WTC11 (cell line): Measurements from ENCODE around the gene VANGL2. TPM values are rescaled to one million over a fixed set of nuclear protein-coding genes. Genes with fewer than 3 reads are reported as not detected.

ENCODE experiments used
- ATAC-seq: fragments of 200-7000 bp; cut with Tn5 transposase; 2 replicates; pipeline ENCODE4 v1.10.0; 2021; ENCODE audit warnings: mild to moderate bottlenecking, moderate library complexity
- CTCF ChIA-PET: fragments of 300-600 bp; sonication (Branson Sonifier 250); formaldehyde crosslinking; loops from one replicate; lab custom pipeline; 2021; ENCODE audit warnings: antibody characterized with exemption; lab: Charles Lee
- POLR2A ChIA-PET: fragments of 350-600 bp; sonication (Branson Sonifier 250); formaldehyde crosslinking; loops from one replicate; lab custom pipeline; 2021; ENCODE audit warnings: antibody characterized with exemption; lab: Charles Lee
- DNase-seq: peaks from one replicate; pipeline ENCODE4 v3.0.0; 2021; ENCODE audit warnings: low spot score
- H3K27ac Mint-ChIP-seq: 2 replicates; pipeline ENCODE4 v1.8.0; 2021; ENCODE audit warnings: mixed read lengths
- H3K27me3 Mint-ChIP-seq: 2 replicates; pipeline ENCODE4 v1.8.0; 2021; ENCODE audit warnings: low read depth, mild to moderate bottlenecking, moderate library complexity, mixed read lengths
- H3K36me3 Mint-ChIP-seq: 2 replicates; pipeline ENCODE4 v1.8.0; 2021; ENCODE audit warnings: mixed read lengths
- H3K4me1 Mint-ChIP-seq: 2 replicates; pipeline ENCODE4 v1.8.0; 2022; ENCODE audit warnings: mixed read lengths
- H3K4me3 Mint-ChIP-seq: 2 replicates; pipeline ENCODE4 v1.8.0; 2021; ENCODE audit warnings: mild to moderate bottlenecking, moderate library complexity, mixed read lengths
- H3K9me3 Mint-ChIP-seq: 2 replicates; pipeline ENCODE4 v1.8.0; 2021; ENCODE audit warnings: mixed read lengths
- ATF6 ChIP-seq: sonication (generic); formaldehyde crosslinking; IDR thresholded peaks from 2 replicates; pipeline ENCODE4 v1.8.1; 2023; ENCODE audit warnings: mild to moderate bottlenecking, missing genetic modification reagents
- CBFB ChIP-seq: sonication (generic); formaldehyde crosslinking; IDR thresholded peaks from 2 replicates; pipeline ENCODE4 v1.8.1; 2022; ENCODE audit warnings: mild to moderate bottlenecking, low read depth, missing genetic modification reagents
- EMX1 ChIP-seq: fragments of 250-450 bp; sonication (Bioruptor Pico); IDR thresholded peaks from 2 replicates; pipeline ENCODE4 v1.8.0; 2021; ENCODE audit warnings: mild to moderate bottlenecking
- GRHL2 ChIP-seq: fragments of 250-450 bp; sonication (Bioruptor Pico); IDR thresholded peaks from 2 replicates; pipeline ENCODE4 v1.8.0; 2022; ENCODE audit warnings: mild to moderate bottlenecking, moderate library complexity; ENCODE audit not compliant: insufficient replicate concordance, severe bottlenecking
- NFE2L1 ChIP-seq: sonication (generic); formaldehyde crosslinking; IDR thresholded peaks from 2 replicates; pipeline ENCODE4 v1.8.1; 2023; ENCODE audit warnings: missing genetic modification reagents
- NFYB ChIP-seq: sonication (generic); formaldehyde crosslinking; conservative IDR thresholded peaks from 2 replicates; pipeline ENCODE4 v1.8.0; 2022; ENCODE audit warnings: low read depth, missing genetic modification reagents
- PRDM15 ChIP-seq: sonication (generic); formaldehyde crosslinking; IDR thresholded peaks from 2 replicates; pipeline ENCODE4 v1.8.0; 2022; ENCODE audit warnings: missing genetic modification reagents
- PRRX2 ChIP-seq: fragments of 250-450 bp; sonication (Bioruptor Pico); IDR thresholded peaks from 2 replicates; pipeline ENCODE4 v1.8.0; 2021; ENCODE audit warnings: mild to moderate bottlenecking
- SOX15 ChIP-seq: fragments of 250-450 bp; sonication (Bioruptor Pico); IDR thresholded peaks from 2 replicates; pipeline ENCODE4 v1.9.0; 2021; ENCODE audit warnings: mild to moderate bottlenecking
- SP1 ChIP-seq: sonication (generic); formaldehyde crosslinking; conservative IDR thresholded peaks from 2 replicates; pipeline ENCODE4 v1.8.1; 2022; ENCODE audit warnings: missing genetic modification reagents
- ZBTB21 ChIP-seq: sonication (generic); formaldehyde crosslinking; IDR thresholded peaks from 2 replicates; pipeline ENCODE4 v1.8.1; 2023; ENCODE audit warnings: mild to moderate bottlenecking, missing genetic modification reagents, borderline replicate concordance
- ZNF121 ChIP-seq: sonication (generic); formaldehyde crosslinking; IDR thresholded peaks from 2 replicates; pipeline ENCODE4 v1.8.0; 2023; ENCODE audit warnings: missing genetic modification reagents
- total RNA-seq: library from RNA; stranded (reverse); gene quantifications from 3 replicates; pipeline ENCODE4 v1.2.3, GENCODE V29; 2021
- TF ChIP-seq, protein P1 (sequence below): fragments of 250-450 bp; sonication (Bioruptor Pico); IDR thresholded peaks from 2 replicates; pipeline ENCODE4 v1.9.0; 2021; ENCODE audit warnings: moderate library complexity, mild to moderate bottlenecking, inconsistent platforms, borderline replicate concordance
- TF ChIP-seq, protein P2 (sequence below): fragments of 250-450 bp; sonication (Bioruptor Pico); IDR thresholded peaks from 2 replicates; pipeline ENCODE4 v1.8.0; 2021; ENCODE audit warnings: mild to moderate bottlenecking
- TF ChIP-seq, protein P3 (sequence below): sonication (generic); formaldehyde crosslinking; IDR thresholded peaks from 2 replicates; pipeline ENCODE4 v1.8.0; 2022; ENCODE audit warnings: mild to moderate bottlenecking, missing genetic modification reagents
- TF ChIP-seq, protein P4 (sequence below): sonication (generic); formaldehyde crosslinking; conservative IDR thresholded peaks from 2 replicates; pipeline ENCODE4 v1.8.1; 2022; ENCODE audit warnings: mild to moderate bottlenecking, missing genetic modification reagents
- TF ChIP-seq, protein P5 (sequence below): fragments of 200-600 bp; IDR thresholded peaks from 2 replicates; pipeline ENCODE4 v1.8.0; 2022; ENCODE audit warnings: antibody characterized with exemption
- TF ChIP-seq, protein P6 (sequence below): fragments of 250-450 bp; sonication (Bioruptor Pico); IDR thresholded peaks from 2 replicates; pipeline ENCODE4 v1.9.0; 2021; ENCODE audit warnings: mild to moderate bottlenecking, borderline replicate concordance
- TF ChIP-seq, protein P7 (sequence below): sonication (generic); formaldehyde crosslinking; IDR thresholded peaks from 2 replicates; pipeline ENCODE4 v1.8.1; 2022; ENCODE audit warnings: missing genetic modification reagents, borderline replicate concordance

VANGL2 gene
- total RNA-seq, 1 experiment from 2014 or later, result 68.0 TPM

- Mint-ChIP-seq H3K4me3 (no peak overlapping the region), H3K27me3 (no peaks in the 10 kb centered on the region), H3K36me3 (no peaks in the 10 kb centered on the region), H3K4me1 (peaks cover 31% of the 10 kb centered on the region), H3K9me3 (no peaks in the 10 kb centered on the region), H3K27ac (no peak overlapping the region)
- no peak for TF ChIP-seq NFE2L1 (CRISPR knock-in tag)
- TF ChIP-seq PRDM15 (CRISPR knock-in tag), result no peak
- TF ChIP-seq, protein P1, sequence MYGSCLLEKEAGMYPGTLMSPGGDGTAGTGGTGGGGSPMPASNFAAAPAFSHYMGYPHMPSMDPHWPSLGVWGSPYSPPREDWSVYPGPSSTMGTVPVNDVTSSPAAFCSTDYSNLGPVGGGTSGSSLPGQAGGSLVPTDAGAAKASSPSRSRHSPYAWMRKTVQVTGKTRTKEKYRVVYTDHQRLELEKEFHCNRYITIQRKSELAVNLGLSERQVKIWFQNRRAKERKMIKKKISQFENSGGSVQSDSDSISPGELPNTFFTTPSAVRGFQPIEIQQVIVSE, result no peak
- TF ChIP-seq ZBTB21, result no peak
- no peak for TF ChIP-seq CBFB
- TF ChIP-seq SOX15 (CRISPR knock-in tag), result no peak
- TF ChIP-seq ATF6, result no peak
- TF ChIP-seq, protein P2, sequence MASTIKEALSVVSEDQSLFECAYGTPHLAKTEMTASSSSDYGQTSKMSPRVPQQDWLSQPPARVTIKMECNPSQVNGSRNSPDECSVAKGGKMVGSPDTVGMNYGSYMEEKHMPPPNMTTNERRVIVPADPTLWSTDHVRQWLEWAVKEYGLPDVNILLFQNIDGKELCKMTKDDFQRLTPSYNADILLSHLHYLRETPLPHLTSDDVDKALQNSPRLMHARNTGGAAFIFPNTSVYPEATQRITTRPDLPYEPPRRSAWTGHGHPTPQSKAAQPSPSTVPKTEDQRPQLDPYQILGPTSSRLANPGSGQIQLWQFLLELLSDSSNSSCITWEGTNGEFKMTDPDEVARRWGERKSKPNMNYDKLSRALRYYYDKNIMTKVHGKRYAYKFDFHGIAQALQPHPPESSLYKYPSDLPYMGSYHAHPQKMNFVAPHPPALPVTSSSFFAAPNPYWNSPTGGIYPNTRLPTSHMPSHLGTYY (CRISPR knock-in tag), result no peak
- no peak for TF ChIP-seq PRRX2 (CRISPR knock-in tag)
- TF ChIP-seq NFYB (CRISPR knock-in tag), result no peak
- no peak for TF ChIP-seq ZNF121 (CRISPR knock-in tag)
- TF ChIP-seq, protein P3, sequence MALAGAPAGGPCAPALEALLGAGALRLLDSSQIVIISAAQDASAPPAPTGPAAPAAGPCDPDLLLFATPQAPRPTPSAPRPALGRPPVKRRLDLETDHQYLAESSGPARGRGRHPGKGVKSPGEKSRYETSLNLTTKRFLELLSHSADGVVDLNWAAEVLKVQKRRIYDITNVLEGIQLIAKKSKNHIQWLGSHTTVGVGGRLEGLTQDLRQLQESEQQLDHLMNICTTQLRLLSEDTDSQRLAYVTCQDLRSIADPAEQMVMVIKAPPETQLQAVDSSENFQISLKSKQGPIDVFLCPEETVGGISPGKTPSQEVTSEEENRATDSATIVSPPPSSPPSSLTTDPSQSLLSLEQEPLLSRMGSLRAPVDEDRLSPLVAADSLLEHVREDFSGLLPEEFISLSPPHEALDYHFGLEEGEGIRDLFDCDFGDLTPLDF (CRISPR knock-in tag), result no peak
- TF ChIP-seq, protein P4, sequence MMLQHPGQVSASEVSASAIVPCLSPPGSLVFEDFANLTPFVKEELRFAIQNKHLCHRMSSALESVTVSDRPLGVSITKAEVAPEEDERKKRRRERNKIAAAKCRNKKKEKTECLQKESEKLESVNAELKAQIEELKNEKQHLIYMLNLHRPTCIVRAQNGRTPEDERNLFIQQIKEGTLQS (CRISPR knock-in tag), result no peak
- no peak for TF ChIP-seq GRHL2
- TF ChIP-seq, protein P5, sequence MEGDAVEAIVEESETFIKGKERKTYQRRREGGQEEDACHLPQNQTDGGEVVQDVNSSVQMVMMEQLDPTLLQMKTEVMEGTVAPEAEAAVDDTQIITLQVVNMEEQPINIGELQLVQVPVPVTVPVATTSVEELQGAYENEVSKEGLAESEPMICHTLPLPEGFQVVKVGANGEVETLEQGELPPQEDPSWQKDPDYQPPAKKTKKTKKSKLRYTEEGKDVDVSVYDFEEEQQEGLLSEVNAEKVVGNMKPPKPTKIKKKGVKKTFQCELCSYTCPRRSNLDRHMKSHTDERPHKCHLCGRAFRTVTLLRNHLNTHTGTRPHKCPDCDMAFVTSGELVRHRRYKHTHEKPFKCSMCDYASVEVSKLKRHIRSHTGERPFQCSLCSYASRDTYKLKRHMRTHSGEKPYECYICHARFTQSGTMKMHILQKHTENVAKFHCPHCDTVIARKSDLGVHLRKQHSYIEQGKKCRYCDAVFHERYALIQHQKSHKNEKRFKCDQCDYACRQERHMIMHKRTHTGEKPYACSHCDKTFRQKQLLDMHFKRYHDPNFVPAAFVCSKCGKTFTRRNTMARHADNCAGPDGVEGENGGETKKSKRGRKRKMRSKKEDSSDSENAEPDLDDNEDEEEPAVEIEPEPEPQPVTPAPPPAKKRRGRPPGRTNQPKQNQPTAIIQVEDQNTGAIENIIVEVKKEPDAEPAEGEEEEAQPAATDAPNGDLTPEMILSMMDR, result no peak
- TF ChIP-seq EMX1, result no peak
- TF ChIP-seq, protein P6, sequence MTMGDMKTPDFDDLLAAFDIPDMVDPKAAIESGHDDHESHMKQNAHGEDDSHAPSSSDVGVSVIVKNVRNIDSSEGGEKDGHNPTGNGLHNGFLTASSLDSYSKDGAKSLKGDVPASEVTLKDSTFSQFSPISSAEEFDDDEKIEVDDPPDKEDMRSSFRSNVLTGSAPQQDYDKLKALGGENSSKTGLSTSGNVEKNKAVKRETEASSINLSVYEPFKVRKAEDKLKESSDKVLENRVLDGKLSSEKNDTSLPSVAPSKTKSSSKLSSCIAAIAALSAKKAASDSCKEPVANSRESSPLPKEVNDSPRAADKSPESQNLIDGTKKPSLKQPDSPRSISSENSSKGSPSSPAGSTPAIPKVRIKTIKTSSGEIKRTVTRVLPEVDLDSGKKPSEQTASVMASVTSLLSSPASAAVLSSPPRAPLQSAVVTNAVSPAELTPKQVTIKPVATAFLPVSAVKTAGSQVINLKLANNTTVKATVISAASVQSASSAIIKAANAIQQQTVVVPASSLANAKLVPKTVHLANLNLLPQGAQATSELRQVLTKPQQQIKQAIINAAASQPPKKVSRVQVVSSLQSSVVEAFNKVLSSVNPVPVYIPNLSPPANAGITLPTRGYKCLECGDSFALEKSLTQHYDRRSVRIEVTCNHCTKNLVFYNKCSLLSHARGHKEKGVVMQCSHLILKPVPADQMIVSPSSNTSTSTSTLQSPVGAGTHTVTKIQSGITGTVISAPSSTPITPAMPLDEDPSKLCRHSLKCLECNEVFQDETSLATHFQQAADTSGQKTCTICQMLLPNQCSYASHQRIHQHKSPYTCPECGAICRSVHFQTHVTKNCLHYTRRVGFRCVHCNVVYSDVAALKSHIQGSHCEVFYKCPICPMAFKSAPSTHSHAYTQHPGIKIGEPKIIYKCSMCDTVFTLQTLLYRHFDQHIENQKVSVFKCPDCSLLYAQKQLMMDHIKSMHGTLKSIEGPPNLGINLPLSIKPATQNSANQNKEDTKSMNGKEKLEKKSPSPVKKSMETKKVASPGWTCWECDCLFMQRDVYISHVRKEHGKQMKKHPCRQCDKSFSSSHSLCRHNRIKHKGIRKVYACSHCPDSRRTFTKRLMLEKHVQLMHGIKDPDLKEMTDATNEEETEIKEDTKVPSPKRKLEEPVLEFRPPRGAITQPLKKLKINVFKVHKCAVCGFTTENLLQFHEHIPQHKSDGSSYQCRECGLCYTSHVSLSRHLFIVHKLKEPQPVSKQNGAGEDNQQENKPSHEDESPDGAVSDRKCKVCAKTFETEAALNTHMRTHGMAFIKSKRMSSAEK (CRISPR knock-in tag), result no peak
- no peak for TF ChIP-seq SP1 (CRISPR knock-in tag)
- TF ChIP-seq, protein P7, sequence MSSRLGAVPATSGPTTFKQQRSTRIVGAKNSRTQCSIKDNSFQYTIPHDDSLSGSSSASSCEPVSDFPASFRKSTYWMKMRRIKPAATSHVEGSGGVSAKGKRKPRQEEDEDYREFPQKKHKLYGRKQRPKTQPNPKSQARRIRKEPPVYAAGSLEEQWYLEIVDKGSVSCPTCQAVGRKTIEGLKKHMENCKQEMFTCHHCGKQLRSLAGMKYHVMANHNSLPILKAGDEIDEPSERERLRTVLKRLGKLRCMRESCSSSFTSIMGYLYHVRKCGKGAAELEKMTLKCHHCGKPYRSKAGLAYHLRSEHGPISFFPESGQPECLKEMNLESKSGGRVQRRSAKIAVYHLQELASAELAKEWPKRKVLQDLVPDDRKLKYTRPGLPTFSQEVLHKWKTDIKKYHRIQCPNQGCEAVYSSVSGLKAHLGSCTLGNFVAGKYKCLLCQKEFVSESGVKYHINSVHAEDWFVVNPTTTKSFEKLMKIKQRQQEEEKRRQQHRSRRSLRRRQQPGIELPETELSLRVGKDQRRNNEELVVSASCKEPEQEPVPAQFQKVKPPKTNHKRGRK (CRISPR knock-in tag), result no peak
- ATAC-seq, result no peak
- DNase-seq, result no peak
- ChIA-PET CTCF (interaction anchor here (1.0 to 2.0 kb wide), 5 partner anchors 17 to 119 kb away, joined by 3 to 20 read pairs (median 6); no protein-coding TSS in a partner anchor), POLR2A (interaction anchor here (0.7 to 2.1 kb wide), 2 partner anchors 9 to 226 kb away, joined by 3 to 9 read pairs; no protein-coding TSS in a partner anchor)
These were observed 29.1 kb upstream of the VANGL2 start for GRCh38 chr1:160371346-160371631.
